NT2/D1 (cell line): ENCODE measurements around the gene GAL3ST1.

Source experiments
- SUZ12 ChIP-seq: IDR thresholded peaks from 2 replicates; pipeline ENCODE4 v1.6.1; 2011; ENCODE audit not compliant: insufficient read length, insufficient read depth; ENCODE audit errors: extremely low read depth
- ZNF274 ChIP-seq: IDR thresholded peaks from 2 replicates; pipeline ENCODE4 v1.6.1; 2011; ENCODE audit warnings: mild to moderate bottlenecking, low read depth, low read length

- TF ChIP-seq ZNF274 = no peak
- no peak for TF ChIP-seq SUZ12
Observed at GRCh38 chr22:30612789-30613188, 38.3 kb upstream of the GAL3ST1 start.
